Neuronal stem cell (in vitro differentiated cells): ENCODE data around the gene KRT86.

ENCODE experiments used
- DNase-seq: peaks from one replicate; pipeline ENCODE4 v3.0.0-alpha.2; 2013; ENCODE audit warnings: low spot score
- H2AFZ ChIP-seq: one replicate; pipeline ENCODE4 v1.6.1; 2013; ENCODE audit warnings: mild to moderate bottlenecking, low read length, inconsistent platforms
- H2AK5ac ChIP-seq: 2 replicates; pipeline ENCODE4 v1.6.1; 2013; ENCODE audit warnings: low read depth, mild to moderate bottlenecking, inconsistent platforms, low read length, moderate library complexity, mixed read lengths
- H2BK120ac ChIP-seq: 2 replicates; pipeline ENCODE4 v1.6.1; 2013; ENCODE audit warnings: low read depth, mild to moderate bottlenecking, inconsistent platforms, low read length, moderate library complexity, mixed read lengths
- H2BK12ac ChIP-seq: one replicate; pipeline ENCODE4 v1.6.1; 2013; ENCODE audit warnings: low read length, inconsistent platforms
- H2BK15ac ChIP-seq: 2 replicates; pipeline ENCODE4 v1.6.1; 2013; ENCODE audit warnings: mild to moderate bottlenecking, low read length, inconsistent platforms, mixed read lengths
- H2BK5ac ChIP-seq: one replicate; pipeline ENCODE4 v1.6.1; 2013; ENCODE audit warnings: inconsistent platforms, mild to moderate bottlenecking, low read length, moderate library complexity
- H3K14ac ChIP-seq: one replicate; pipeline ENCODE4 v1.6.1; 2013; ENCODE audit warnings: low read length, inconsistent platforms
- H3K18ac ChIP-seq: 2 replicates; pipeline ENCODE4 v1.6.1; 2013; ENCODE audit warnings: low read length, inconsistent platforms
- H3K23ac ChIP-seq: 2 replicates; pipeline ENCODE4 v1.6.1; 2013; ENCODE audit warnings: low read depth, mild to moderate bottlenecking, mixed read lengths, low read length, inconsistent platforms; ENCODE audit not compliant: poor library complexity
- H3K27ac ChIP-seq: replicated peaks from 3 replicates; pipeline ENCODE4 v1.5.1; 2013; ENCODE audit warnings: low read length, inconsistent platforms
- H3K27me3 ChIP-seq, 3 experiments: 2 replicates each; pipeline ENCODE4 v1.6.1; 2013; ENCODE audit warnings: low read length in 3 of 3, mild to moderate bottlenecking in 2 of 3, inconsistent platforms in 1 of 3, low read depth in 1 of 3, mixed read lengths in 1 of 3, moderate library complexity in 1 of 3; ENCODE audit not compliant: control insufficient read depth in 3 of 3, insufficient read depth in 3 of 3
- H3K36me3 ChIP-seq, 2 donors: replicated peaks in 1 of 2; 2 replicates each; pipeline ENCODE4 v1.6.1; 2013; ENCODE audit warnings: low read length in 2 of 2; ENCODE audit not compliant: control insufficient read depth in 2 of 2, insufficient read depth in 2 of 2
- H3K4ac ChIP-seq: 2 replicates; pipeline ENCODE4 v1.6.1; 2013; ENCODE audit warnings: inconsistent platforms, mild to moderate bottlenecking, low read length, moderate library complexity
- H3K4me1 ChIP-seq, 2 donors: 1 replicate in 1 of 2; 2 replicates in 1 of 2; pipeline ENCODE4 v1.6.1; 2013; ENCODE audit warnings: low read length in 2 of 2, low read depth in 1 of 2; ENCODE audit not compliant: control insufficient read depth in 2 of 2, insufficient read depth in 1 of 2
- H3K4me2 ChIP-seq: one replicate; pipeline ENCODE4 v1.6.1; 2013; ENCODE audit warnings: mild to moderate bottlenecking, low read length, inconsistent platforms; ENCODE audit not compliant: insufficient read depth, poor library complexity, severe bottlenecking
- H3K4me3 ChIP-seq, 2 donors: 2 replicates each; pipeline ENCODE4 v1.5.1; 2013; ENCODE audit warnings: low read length in 2 of 2, mild to moderate bottlenecking in 2 of 2, inconsistent platforms in 1 of 2, moderate library complexity in 1 of 2
- H3K79me1 ChIP-seq: one replicate; pipeline ENCODE4 v1.6.1; 2013; ENCODE audit warnings: low read depth, mild to moderate bottlenecking, inconsistent platforms, low read length, moderate library complexity
- H3K9ac ChIP-seq: one replicate; pipeline ENCODE4 v1.6.1; 2013; ENCODE audit warnings: mild to moderate bottlenecking, low read depth, low read length, inconsistent platforms; ENCODE audit not compliant: poor library complexity
- H3K9me3 ChIP-seq, 2 donors: replicated peaks in 1 of 2; 2 replicates each; pipeline versions ENCODE3 to v1.6.1; 2013; ENCODE audit warnings: low read length in 2 of 2, mild to moderate bottlenecking in 2 of 2, inconsistent platforms in 1 of 2, low read depth in 1 of 2, mixed read lengths in 1 of 2, moderate library complexity in 1 of 2; ENCODE audit not compliant: control insufficient read depth in 2 of 2, insufficient read depth in 1 of 2
- H4K8ac ChIP-seq: one replicate; pipeline ENCODE4 v1.6.1; 2013; ENCODE audit warnings: low read depth, mild to moderate bottlenecking, inconsistent platforms, low read length, moderate library complexity
- H4K91ac ChIP-seq: one replicate; pipeline ENCODE4 v1.6.1; 2013; ENCODE audit warnings: low read length, low read depth, mild to moderate bottlenecking, inconsistent platforms; ENCODE audit not compliant: poor library complexity
- WGBS, 2 donors: extraction: QIAGEN DNeasy Blood & Tissue Kit; methylation state at CpG; one replicate each; pipeline ENCODE4 v1.1.7; 2013; ENCODE audit warnings: missing lambda C conversion rate in 2 of 2, mixed read lengths in 1 of 2; ENCODE audit not compliant: insufficient read length in 2 of 2, insufficient replicate concordance in 1 of 2; ENCODE audit errors: extremely low coverage in 2 of 2; 5-methylcytosine and 5-hydroxymethylcytosine counted together

KRT86 gene

GRCh38 chr12:52233462-52234207, 40.8 kb upstream of the KRT86 start:
- no peak for DNase-seq

GRCh38 chr12:52234223-52234810, 40.1 kb upstream of the KRT86 start:
- Histone ChIP-seq H3K4ac (no peak overlapping the region), H3K14ac (no peak overlapping the region), H3K4me1 (peaks cover 0 to 13% of the 10 kb centered on the region in 2 donors), H3K27me3 (peaks cover 6 to 62% (median 27%) of the 10 kb centered on the region in 3 experiments), H3K79me1 (peaks cover 1% of the 10 kb centered on the region), H2BK120ac (no peak overlapping the region), H2BK5ac (no peak overlapping the region), H3K18ac (peak overlapping the region; percentile 37), H2BK12ac (no peak overlapping the region), H3K9ac (no peak overlapping the region), H3K4me2 (no peak overlapping the region), H4K8ac (no peak overlapping the region), H2BK15ac (no peak overlapping the region), H3K36me3 (no peaks in the 10 kb centered on the region), H2AK5ac (no peak overlapping the region), H4K91ac (no peak overlapping the region), H2AFZ (no peak overlapping the region), H3K9me3 (no peaks in the 10 kb centered on the region), H3K27ac (no peak overlapping the region), H3K23ac (no peak overlapping the region), H3K4me3 (no peak overlapping the region)
- DNase-seq: no peak
- no CpG with 5 or more reads among the region's 10 CpGs for WGBS, 2 donors

More at GRCh38 chr12:52233462-52234207, 40.8 kb upstream of the KRT86 start:
- WGBS, 2 donors: no CpG with 5 or more reads among the region's 40 CpGs
- Histone ChIP-seq H3K18ac (peak overlapping the region; percentile 86), H2BK12ac (peak overlapping the region; percentile 4), H3K4me2 (peak overlapping the region; percentile 84), H3K79me1 (no peaks in the 10 kb centered on the region), H3K9me3 (no peaks in the 10 kb centered on the region), H4K8ac (no peak overlapping the region), H2AK5ac (no peak overlapping the region), H2BK5ac (no peak overlapping the region), H3K27ac (no peak overlapping the region), H3K4me3 (peak overlapping the region in 1 of 2 donors; percentile 60), H3K36me3 (no peaks in the 10 kb centered on the region), H2BK15ac (peak overlapping the region; percentile 26), H2AFZ (peak overlapping the region; percentile 13), H3K23ac (peak overlapping the region; percentile 49), H2BK120ac (no peak overlapping the region), H3K27me3 (peaks cover 6 to 66% (median 27%) of the 10 kb centered on the region in 3 experiments), H3K9ac (peak overlapping the region; percentile 56), H3K4ac (no peak overlapping the region), H3K4me1 (peaks cover 0 to 13% of the 10 kb centered on the region in 2 donors), H4K91ac (no peak overlapping the region), H3K14ac (no peak overlapping the region)

GRCh38 chr12:52235001-52235764, 39.3 kb upstream of the KRT86 start:
- no CpG with 5 or more reads among the region's 15 CpGs for WGBS, 2 donors
- Histone ChIP-seq H3K27me3 (peaks cover 6 to 58% (median 27%) of the 10 kb centered on the region in 3 experiments), H2AK5ac (no peak overlapping the region), H2BK15ac (no peak overlapping the region), H3K9me3 (no peaks in the 10 kb centered on the region), H3K4me3 (no peak overlapping the region), H3K23ac (no peak overlapping the region), H4K8ac (no peak overlapping the region), H2AFZ (no peak overlapping the region), H3K18ac (no peak overlapping the region), H3K14ac (no peak overlapping the region), H3K79me1 (peaks cover 1% of the 10 kb centered on the region), H3K4ac (no peak overlapping the region), H3K36me3 (no peaks in the 10 kb centered on the region), H2BK12ac (no peak overlapping the region), H3K4me2 (no peak overlapping the region), H2BK120ac (no peak overlapping the region), H2BK5ac (no peak overlapping the region), H3K9ac (no peak overlapping the region), H3K4me1 (peaks cover 0 to 13% of the 10 kb centered on the region in 2 donors), H3K27ac (no peak overlapping the region), H4K91ac (no peak overlapping the region)
- no peak for DNase-seq
